ENCODE measurements around the gene CDK5. TPM values are rescaled to one million over a fixed set of nuclear protein-coding genes. Genes with fewer than 3 reads are reported as not detected.
A peak's percentile ranks its signal among the peaks of the same experiment; 100 is the strongest.

Gene CDK5
- total and polyA plus RNA-seq, 2 donors from 2014 or later, result 9.1 to 21.5 TPM

DNA sequence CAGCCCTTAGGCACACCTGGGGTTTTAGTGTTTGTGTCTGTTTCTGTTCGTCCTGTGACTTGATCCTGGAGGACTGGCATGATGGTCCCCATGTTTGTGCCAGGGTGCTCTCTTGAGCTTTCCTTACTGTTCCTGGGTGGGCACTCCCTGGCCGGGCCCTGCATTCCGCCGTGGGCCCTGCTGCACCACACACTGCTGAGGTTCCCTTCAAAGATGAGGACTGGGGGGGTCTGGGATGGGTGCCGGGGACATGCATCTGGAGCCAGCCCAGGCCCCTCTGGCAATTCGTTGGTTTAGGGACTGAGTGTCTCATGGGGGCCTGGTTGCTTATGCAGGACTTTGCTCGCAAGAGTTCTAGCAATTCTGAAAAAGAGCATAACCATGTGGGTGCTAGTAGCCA is 33.3 kb upstream of the CDK5 start:
- no peaks in the 10 kb centered on the region for H3K36me3 ChIP-seq (ENCODE audit: control insufficient read depth in 2 of 3, insufficient read depth in 3 of 3, low read length in 3 of 3)
- TF ChIP-seq, protein P1, sequence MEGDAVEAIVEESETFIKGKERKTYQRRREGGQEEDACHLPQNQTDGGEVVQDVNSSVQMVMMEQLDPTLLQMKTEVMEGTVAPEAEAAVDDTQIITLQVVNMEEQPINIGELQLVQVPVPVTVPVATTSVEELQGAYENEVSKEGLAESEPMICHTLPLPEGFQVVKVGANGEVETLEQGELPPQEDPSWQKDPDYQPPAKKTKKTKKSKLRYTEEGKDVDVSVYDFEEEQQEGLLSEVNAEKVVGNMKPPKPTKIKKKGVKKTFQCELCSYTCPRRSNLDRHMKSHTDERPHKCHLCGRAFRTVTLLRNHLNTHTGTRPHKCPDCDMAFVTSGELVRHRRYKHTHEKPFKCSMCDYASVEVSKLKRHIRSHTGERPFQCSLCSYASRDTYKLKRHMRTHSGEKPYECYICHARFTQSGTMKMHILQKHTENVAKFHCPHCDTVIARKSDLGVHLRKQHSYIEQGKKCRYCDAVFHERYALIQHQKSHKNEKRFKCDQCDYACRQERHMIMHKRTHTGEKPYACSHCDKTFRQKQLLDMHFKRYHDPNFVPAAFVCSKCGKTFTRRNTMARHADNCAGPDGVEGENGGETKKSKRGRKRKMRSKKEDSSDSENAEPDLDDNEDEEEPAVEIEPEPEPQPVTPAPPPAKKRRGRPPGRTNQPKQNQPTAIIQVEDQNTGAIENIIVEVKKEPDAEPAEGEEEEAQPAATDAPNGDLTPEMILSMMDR (IDR thresholded peaks at IDR 0.05; ENCODE audit: borderline replicate concordance, extremely low read depth, insufficient read depth), result no peak
- intact Hi-C loops (cut with DNase I), result no loop called here
- no peak overlapping the region for H3K27ac ChIP-seq (ENCODE audit: low read depth in 2 of 2, low read length in 2 of 2)
- no peak overlapping the region for H3K9ac ChIP-seq (ENCODE audit: low read length in 3 of 3)
- H3K4me3 ChIP-seq (ENCODE audit: low read length in 3 of 3), result no peak overlapping the region
- DNase-seq (peak in 1 of 5 donors; percentile 55), FAIRE-seq (no peak)
- H3K27me3 ChIP-seq (ENCODE audit: control insufficient read depth, insufficient read depth, low read length), result no peaks in the 10 kb centered on the region
- no peaks in the 10 kb centered on the region for H3K9me3 ChIP-seq (ENCODE audit: control insufficient read depth in 2 of 3, insufficient read depth in 1 of 3, low read length in 3 of 3)
- H3K4me1 ChIP-seq (ENCODE audit: control insufficient read depth in 2 of 3, insufficient read depth in 2 of 3, low read depth in 1 of 3, low read length in 3 of 3), result peaks cover 0 to 21% (median 20%) of the 10 kb centered on the region in 3 donors

DNA sequence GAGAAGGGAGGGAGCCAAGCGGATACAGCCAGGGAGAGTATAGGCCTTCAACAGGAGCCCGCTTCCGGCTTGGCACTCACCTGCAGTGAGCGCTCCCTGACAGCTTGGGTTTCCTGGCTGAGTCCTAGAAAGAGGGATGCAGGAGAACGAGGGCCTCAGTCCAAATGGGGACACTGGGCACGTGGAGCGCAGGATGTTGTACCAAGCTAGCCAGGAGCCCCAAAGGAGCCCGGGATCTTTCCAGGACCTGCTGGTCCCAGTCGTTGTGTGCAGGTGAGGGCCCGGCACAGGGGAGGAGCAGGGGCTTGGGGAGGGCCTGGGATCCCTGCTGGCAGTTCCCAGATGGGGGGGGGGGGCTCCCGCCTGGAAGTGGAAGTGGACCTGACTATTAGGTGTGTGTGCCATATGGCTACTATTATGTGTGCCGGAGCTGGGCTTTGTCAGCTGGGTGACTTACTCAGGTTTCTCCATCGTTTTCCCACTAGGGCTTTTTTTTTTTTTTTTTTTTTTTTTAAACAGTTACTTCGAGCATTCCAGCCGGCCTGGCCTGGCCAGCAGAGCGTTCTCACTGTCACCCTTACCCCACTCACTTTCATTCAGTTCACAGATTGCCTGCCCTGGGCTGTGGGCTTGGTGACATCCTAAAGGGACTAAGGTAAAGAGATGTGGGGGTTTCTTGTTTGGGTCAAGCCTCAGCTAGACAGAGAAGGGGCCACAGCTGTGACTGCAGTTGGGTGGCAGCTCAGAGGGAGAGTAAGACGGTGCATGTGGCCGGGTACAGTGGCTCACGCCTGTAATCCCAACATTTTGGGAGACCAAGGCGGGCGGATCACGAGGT is 32.4 kb upstream of the CDK5 start:
- intact Hi-C loops (cut with DNase I), result no loop called here
- H3K36me3 ChIP-seq (ENCODE audit: control insufficient read depth in 2 of 3, insufficient read depth in 3 of 3, low read length in 3 of 3), result no peaks in the 10 kb centered on the region
- DNase-seq, result peak in 1 of 5 donors; percentile 74
- H3K4me1 ChIP-seq (ENCODE audit: control insufficient read depth in 2 of 3, insufficient read depth in 2 of 3, low read depth in 1 of 3, low read length in 3 of 3), result peaks cover 0 to 26% (median 20%) of the 10 kb centered on the region in 3 donors
- no peaks in the 10 kb centered on the region for H3K27me3 ChIP-seq (ENCODE audit: control insufficient read depth, insufficient read depth, low read length)
- peak overlapping the region; percentile 88 to 89 for H3K27ac ChIP-seq (ENCODE audit: low read depth in 2 of 2, low read length in 2 of 2)
- TF ChIP-seq, protein P1 (IDR thresholded peaks at IDR 0.05; ENCODE audit: borderline replicate concordance, extremely low read depth, insufficient read depth), result no peak
- H3K9me3 ChIP-seq (ENCODE audit: control insufficient read depth in 2 of 3, insufficient read depth in 1 of 3, low read length in 3 of 3), result no peaks in the 10 kb centered on the region
- peak overlapping the region in 2 of 3 donors; percentile 25 to 79 for H3K4me3 ChIP-seq (ENCODE audit: low read length in 3 of 3)
- no peak for FAIRE-seq
- peak overlapping the region in 1 of 3 donors; percentile 80 for H3K9ac ChIP-seq (ENCODE audit: low read length in 3 of 3)

DNA sequence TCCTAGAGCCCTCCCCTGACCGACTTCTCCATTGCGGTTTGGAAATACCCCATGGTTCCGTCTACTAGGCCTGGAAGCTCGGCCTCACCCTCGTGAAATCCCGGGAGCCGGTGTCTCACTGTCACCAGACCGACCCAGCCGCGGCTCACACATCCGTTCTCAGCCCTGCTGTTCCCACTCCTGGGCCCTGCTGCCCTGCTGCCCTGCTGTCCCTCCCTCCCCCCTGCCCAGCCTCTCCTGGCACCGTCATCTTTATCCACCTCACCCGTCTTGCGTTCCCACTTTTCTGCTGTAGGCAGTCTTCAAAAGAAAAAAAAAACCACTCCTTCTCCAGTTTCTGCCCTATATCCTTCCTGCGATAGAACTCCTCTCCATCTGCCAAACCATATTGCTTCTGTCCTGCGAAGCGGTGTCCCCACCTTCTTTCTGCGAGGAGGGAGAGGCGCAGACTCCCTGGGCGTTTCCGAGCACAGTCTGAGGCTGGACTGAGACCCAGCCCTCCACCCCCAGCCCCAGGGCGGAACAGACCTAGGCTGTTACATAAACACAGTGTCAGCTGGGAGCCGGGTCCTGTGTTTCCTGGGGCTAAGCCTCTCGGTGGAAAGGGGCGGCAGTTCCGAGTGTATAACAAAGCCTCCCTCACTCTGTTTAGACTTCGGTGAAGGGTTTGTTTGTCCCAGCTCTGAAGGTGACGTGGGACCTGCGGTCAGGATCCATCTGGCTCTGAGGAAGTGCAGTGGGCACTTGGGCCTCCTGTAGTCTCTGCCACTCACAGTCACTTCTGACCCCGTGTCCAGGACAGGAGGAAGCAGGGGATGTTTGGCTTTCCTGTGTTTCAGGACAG is 31.4 kb upstream of the CDK5 start:
- H3K9ac ChIP-seq (ENCODE audit: low read length in 3 of 3), result peak overlapping the region; percentile 15 to 80 (median 25)
- H3K27me3 ChIP-seq (ENCODE audit: control insufficient read depth, insufficient read depth, low read length), result no peaks in the 10 kb centered on the region
- peak; percentile 63 to 89 (median 73) for DNase-seq
- peaks cover 0 to 25% (median 20%) of the 10 kb centered on the region in 3 donors for H3K4me1 ChIP-seq (ENCODE audit: control insufficient read depth in 2 of 3, insufficient read depth in 2 of 3, low read depth in 1 of 3, low read length in 3 of 3)
- H3K4me3 ChIP-seq (ENCODE audit: low read length in 3 of 3), result peak overlapping the region; percentile 6 to 79 (median 42)
- FAIRE-seq, result no peak
- intact Hi-C loops (cut with DNase I), result no loop called here
- H3K36me3 ChIP-seq (ENCODE audit: control insufficient read depth in 2 of 3, insufficient read depth in 3 of 3, low read length in 3 of 3), result no peaks in the 10 kb centered on the region
- H3K9me3 ChIP-seq (ENCODE audit: control insufficient read depth in 2 of 3, insufficient read depth in 1 of 3, low read length in 3 of 3), result no peaks in the 10 kb centered on the region
- H3K27ac ChIP-seq (ENCODE audit: low read depth in 2 of 2, low read length in 2 of 2), result peak overlapping the region; percentile 88 to 89
- TF ChIP-seq, protein P1 (IDR thresholded peaks at IDR 0.05; ENCODE audit: borderline replicate concordance, extremely low read depth, insufficient read depth), result no peak
